ENCODE results near the gene OR10A3.
A peak's percentile ranks its signal among the peaks of the same experiment; 100 is the strongest.
"Not testable (repeated sequence)": the region's sequence is repeated elsewhere in the genome, so short reads cannot be mapped to it uniquely, and the experiment has no call there.

Gene OR10A3, protein sequence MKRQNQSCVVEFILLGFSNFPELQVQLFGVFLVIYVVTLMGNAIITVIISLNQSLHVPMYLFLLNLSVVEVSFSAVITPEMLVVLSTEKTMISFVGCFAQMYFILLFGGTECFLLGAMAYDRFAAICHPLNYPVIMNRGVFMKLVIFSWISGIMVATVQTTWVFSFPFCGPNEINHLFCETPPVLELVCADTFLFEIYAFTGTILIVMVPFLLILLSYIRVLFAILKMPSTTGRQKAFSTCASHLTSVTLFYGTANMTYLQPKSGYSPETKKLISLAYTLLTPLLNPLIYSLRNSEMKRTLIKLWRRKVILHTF

DNA sequence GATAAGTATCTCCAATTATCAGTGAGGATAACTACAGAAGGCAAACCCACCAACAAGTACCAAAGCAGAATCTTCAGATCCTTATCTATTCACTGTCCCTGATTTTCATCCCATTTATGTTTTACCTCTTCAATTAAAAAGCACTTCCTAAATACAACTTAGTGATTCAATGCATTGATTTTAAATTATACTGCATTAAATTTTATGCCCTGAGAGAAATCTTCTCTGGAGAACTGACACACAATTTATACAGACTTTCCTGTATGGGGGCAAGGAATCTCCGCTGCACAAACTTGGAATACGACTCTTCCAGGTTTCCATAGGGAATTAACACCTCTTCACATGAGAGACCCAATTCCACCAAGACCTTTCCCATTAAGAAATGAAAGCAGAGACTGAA is at the start of gene OR10A3:
Gene OR10A3, minus strand, starts transcription at position 101 of the 400 bp plus-strand sequence. CDS start 2,188 bp downstream, outside the sequence.
- DNase-seq, result no peak

DNA sequence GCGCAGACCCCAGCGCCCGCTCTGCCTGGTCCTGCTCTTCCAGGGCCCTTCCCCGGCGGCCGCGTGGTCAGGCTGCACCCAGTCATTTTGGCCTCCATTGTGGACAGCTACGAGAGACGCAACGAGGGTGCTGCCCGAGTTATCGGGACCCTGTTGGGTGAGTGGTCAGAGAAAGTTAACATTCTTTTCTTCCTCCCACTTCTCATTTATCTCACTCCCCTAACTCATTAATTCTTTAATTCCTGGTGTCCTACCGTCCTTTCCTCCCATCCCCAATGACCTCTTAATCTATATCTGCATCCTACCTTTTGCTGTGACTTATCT is 46.0 kb upstream of the OR10A3 start:
- DNase-seq, result not testable (repeated sequence)

DNA sequence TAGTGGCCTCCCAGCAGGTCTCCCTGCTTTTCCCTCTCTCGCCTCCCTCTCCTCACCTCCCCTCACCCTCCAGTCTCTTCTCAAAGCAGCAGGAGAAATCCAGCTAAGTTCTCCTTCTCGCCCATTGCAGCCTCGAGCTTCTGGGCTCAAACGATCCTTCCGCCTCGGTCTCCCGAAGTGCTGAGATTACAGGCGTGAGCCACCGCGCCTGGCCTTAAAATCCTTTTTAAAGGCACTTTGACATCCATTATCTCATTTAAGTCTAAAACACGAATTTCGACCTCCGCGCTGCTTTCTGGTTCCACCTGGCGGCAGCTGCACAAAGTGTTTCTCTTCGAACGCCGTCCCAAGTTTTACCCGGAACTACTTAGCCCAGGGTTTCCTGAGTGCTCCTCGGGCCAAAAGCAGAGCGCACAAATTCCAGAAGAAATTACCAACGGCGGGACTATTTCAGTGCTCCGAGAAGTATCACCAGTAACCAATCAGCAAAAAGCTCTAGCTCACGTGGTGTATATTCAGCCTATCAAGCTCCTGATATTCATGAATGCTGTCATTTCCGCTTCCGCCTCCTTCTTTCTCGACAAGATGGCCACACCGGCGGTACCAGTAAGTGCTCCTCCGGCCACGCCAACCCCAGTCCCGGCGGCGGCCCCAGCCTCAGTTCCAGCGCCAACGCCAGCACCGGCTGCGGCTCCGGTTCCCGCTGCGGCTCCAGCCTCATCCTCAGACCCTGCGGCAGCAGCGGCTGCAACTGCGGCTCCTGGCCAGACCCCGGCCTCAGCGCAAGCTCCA is 45.5 kb upstream of the OR10A3 start, which contains the start of gene EIF3F:
Gene EIF3F, plus strand, starts transcription at position 570 of the 792 bp plus-strand sequence. Its CDS starts 16 bp downstream, at position 586.
- DNase-seq, result peak; percentile 89

- no peak for DNase-seq
These were observed 42.5 kb upstream of the OR10A3 start for GRCh38 chr11:7983832-7984590.

DNA sequence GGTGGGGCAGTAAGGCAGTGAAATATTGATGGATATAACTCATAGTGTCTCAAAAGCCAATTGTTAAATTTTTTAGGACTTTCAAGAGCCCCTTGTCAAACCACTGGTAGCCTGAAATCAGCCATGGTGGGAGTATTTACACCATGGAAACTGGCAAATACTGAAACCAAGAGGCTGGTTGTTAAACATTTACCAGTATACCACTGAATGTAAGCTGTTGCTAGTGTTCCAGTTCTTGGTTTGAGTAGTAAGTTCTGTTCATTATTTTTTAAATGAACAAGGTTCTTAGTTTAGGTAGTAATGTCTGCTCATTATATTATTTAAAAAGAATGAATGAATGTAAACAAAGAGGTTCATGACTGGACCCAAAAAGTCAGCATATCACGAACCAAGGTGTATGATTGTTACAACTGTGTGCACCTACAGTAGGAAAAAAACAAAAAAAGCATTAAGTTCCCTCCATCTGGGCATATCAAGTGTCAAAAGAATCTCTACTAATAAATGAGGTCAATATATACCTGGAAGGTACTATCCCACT is 41.1 kb upstream of the OR10A3 start:
- no peak for DNase-seq

DNA sequence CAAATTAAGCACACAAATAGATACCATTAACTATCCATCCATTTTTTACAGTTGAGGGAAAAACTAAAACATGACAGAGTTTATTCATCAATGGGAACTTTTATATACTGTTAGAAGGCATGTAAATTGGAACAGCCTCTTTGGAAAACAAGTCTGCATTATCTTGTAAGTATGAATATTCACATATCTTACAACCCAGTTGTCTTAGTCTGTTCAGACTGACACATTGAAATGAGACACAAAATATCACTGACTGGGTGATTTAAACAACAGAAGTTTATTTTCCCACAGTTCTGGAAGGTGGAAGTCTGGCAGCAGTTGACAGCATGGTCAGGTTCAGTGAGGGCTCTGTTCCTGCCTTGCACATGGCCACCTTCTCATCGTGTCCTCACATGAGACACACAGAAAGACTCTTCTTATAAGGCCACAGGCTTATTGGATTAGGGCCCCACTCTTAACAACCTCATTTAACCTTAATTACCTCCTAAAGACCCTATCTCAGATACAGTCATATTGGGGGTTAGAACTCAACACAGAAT is 40.2 kb upstream of the OR10A3 start:
- no peak for DNase-seq

DNA sequence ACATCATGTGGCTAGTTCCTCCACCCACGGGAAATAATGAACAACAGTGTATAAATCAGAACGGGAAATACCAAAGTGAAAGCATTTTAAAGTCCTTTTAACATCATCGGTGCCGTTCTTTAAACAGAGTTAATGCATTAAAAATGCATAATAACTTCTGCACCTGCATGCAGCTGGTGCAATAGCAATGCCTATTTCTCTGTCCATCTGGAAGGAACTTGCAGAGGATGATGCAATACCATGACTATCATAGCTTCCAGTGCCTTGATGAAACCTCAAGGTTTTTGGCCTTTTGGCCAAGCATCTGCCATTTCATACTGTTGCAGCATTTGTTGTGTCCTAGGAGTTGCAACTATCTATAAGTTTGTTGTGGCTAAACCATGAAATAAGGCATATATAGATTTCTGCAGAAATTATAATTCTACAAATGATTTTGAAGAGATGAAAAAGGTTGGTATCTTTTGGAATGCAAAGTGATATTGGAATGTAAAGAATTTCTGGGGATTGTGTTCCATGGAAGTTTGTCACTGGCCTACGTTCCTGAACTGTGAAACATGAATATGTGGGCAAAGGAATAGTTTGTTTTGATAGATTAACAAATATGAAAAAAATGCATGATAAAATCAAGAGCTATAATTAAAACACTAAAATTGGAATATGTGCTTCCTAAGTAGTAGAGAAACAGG is 35.9 kb upstream of the OR10A3 start:
- no peak for DNase-seq

DNA sequence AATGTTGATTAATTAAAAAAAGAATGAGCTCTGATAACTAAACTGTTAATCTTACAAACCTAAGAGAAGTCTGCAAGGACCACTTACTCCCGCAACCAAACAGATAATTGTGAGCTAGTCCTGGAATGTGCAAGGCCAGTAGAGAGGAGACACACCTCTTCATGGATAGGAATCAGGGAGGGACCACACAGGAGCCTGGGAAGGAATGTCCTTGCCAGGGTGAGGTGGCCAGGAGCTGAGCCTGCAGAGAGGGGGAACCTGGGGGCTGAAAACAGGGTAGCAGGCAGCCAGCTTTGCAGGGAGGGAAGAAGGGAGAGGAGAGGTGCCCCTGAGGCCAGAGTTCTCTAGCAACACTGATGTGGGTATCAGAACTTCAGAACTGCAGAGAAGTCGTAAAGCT is 33.2 kb upstream of the OR10A3 start:
- no peak for DNase-seq

- no peak for DNase-seq
These were observed 31.5 kb upstream of the OR10A3 start for GRCh38 chr11:7973011-7973410.

DNA sequence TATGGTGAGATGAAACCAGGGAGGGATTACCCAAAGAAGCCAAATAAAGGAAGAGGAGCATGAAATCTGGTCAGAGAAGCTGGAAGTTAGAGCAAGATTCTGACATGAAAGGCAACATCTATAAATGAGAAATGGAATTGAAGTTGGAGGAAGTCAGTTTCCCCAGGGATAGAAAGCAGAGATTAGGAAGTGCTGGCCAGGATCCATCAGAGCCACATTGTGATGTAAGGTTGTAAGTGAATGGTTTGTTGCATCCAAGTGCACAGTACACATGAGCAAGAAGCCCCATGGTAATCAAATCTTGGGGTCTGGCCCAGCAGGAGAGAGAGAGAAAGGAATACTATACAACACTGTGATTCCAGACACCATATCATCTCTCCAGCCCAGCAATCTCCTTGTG is 30.3 kb upstream of the OR10A3 start:
- DNase-seq, result no peak

DNA sequence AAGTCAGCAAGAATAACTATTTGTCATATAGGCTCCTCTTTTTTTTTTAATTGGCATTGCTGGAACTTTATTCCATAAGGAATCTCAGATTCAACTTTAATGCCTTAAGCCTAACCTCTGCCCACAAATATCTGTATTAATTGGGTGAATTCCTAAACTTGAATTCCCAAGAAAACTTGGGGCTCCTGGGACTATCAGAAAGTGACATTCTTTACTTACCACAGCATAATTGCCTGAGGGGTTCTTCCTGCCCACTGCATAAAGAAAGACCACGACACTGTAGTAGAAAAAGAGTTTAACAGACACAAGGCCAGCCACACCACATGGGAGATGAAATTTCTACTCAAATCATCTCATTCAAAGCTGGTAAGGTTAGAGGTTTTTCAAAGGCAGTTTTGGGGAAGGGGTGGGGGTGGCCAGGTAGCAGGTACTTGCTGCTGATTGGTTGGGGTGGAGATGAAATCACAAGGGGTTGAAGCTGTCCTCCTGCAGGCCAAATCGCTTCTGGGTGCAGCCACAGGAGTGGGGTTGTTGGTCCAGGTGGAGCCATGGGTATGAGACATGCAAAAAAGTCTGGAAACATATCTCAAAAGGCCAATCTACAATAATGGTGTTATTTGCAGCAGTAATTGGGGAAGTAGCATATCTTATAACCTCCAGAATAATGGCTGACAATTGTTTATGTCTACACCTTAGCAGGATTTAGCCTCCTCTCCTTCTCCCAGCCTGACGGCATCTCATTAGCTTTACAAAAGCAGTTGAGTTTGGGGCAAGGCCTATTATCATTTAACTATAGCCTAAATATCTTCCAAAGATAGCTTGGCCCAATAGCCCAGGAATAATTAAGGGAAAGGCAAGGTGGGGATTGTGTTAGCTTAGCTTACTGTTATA is 28.5 kb upstream of the OR10A3 start:
- DNase-seq, result no peak

GRCh38 chr11:7968686-7969085 is 27.2 kb upstream of the OR10A3 start:
- DNase-seq, result no peak

DNA sequence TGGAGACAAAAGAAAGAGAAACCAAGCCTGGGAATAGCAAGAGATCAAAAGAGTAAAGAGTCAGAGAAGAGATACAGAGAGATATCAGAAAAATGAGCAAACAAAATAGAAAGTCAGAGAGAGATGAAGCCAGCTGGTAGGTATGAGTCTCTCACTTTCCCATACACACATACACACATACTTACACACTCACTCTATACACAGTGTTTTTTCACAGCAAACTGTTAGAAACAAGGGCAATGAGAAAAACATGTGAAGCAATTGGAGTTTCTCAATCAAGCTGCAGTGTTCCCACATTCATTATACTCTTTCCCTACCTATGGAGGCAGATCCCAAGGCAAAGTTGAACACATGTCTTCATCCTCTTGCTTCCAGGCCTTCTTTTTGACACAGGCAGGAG is 26.3 kb upstream of the OR10A3 start:
- DNase-seq, result no peak

DNA sequence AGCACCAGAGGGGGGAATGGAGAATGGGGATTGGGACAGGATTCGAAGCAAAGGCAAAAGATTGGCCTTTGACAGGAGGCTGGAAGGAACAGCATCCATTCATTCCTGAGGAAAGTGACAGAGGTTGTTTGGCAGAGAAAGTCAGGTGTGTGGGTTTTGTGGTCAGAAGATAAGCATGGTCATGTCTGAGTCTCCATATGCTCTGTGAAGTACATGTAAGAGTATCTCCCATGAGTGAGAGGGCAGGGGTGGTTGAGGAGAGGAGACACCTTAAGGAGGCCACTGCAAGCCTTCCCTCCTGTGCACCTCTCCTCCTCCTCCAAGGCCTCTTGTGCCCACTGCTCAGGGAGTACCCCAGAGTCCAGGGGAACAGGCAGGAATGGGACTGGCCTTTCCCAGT is 25.6 kb upstream of the OR10A3 start:
- no peak for DNase-seq

GRCh38 chr11:7965386-7965785 is 23.9 kb upstream of the OR10A3 start, which contains the start of gene NLRP10:
Gene NLRP10 (minus strand): TSS chr11:7965447. CDS start chr11:7963495, 1,952 bp downstream.
- DNase-seq, result no peak

- DNase-seq, result no peak
These were observed 23.4 kb upstream of the OR10A3 start for GRCh38 chr11:7964873-7965272.

DNA sequence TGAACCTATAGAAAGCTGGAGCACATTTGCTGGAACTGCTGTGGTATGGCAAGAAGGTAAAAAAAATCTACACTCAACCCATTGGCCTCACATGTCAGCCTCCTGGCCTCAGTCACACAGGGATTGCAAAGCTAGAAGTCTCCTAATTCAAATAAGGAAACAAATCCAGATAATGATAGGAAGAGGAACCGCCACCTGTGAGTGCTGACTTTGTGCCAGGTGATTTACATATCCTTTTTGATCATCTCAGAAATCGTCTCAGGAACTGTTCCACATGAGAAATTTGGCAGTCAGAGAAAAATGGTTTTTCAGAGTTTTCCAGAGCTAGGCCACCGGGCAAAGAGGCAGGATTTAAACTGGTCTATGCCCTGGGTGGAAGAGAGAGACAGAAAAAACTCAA is 22.8 kb upstream of the OR10A3 start:
- DNase-seq, result no peak

DNA sequence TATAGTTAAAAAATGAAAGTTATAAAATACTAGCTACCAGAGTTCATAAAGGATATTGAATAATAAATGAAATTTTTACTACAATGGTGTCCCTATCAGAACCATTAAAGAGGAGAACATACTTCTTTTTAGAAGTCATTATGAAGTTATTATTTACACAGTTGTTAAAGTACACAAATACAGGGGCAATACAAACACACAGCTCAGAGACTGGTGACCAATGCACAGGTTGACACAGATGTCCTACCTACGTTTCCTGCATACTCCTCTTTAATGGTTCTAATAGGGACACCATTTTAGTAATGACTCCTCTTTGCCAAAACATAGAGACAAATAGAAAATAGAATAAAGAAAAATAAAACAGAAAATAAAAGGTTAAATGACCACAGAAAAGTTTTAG is 13.7 kb upstream of the OR10A3 start:
- DNase-seq, result no peak

GRCh38 chr11:7949934-7950333 is 8.4 kb upstream of the OR10A3 start:
- no peak for DNase-seq

- DNase-seq, result no peak
These were observed 2.6 kb upstream of the OR10A3 start for GRCh38 chr11:7944123-7944522.

DNA sequence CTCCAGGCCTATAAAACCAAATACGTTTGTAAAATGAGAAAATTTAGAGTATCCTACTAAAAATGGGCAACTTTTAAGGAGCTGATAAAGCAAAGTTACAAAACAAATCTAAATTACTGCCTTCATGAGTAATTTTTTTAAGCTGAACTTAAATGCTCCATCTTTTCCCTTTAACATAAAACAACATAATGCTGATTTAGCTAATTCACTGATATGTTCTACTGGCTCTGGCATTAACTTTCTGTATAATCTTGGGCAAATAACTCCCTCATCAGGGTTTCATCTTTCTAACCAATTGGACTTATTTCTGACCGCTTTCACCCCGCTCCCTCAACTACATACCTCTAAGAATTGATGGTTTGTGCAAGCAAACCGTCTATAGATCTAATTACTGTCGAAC is 362 bp downstream of the OR10A3 start:
- DNase-seq, result no peak

Data from CD4-positive, alpha-beta T cell treated with Interleukin-17A for 4 hours (primary cell).